Body of pancreas (tissue), 4 donors: Measurements from ENCODE around the gene CD48.

Source experiments
- POLR2A ChIP-seq, 3 donors: fragments of 450-650 bp; IDR thresholded peaks; one replicate each; pipeline ENCODE4 v1.6.1; 2016; ENCODE audit warnings: antibody characterized with exemption in 3 of 3, mild to moderate bottlenecking in 2 of 3
- TF ChIP-seq, protein P1 (sequence below), 7 experiments: fragments of 450-650 bp in 4 of 7; fragments of 200-600 bp in 3 of 7; sonication (generic) in 3 of 7; IDR thresholded peaks; one replicate each; pipeline ENCODE4 v1.5.1; 2016 to 2019; ENCODE audit warnings: antibody characterized with exemption in 7 of 7

DNA sequence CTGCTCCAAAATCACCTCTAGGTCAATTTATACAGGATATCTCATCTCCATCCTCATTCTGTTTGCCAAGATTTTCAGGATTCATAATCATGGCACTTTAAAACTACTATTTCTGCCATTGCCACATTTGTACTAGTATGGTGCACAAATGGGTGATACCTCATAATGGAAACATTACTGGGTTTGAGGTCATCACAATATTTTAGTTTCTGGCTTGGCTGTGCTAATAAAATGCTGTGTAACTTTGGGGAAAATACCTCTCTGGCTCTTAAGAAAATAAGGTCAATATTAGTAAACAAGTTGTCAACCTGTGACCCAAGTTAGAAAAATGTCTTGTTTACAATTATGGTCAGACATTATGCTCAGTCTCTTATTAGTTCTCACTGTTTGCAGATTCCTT is 22.7 kb upstream of the CD48 start:
- TF ChIP-seq, protein P1, sequence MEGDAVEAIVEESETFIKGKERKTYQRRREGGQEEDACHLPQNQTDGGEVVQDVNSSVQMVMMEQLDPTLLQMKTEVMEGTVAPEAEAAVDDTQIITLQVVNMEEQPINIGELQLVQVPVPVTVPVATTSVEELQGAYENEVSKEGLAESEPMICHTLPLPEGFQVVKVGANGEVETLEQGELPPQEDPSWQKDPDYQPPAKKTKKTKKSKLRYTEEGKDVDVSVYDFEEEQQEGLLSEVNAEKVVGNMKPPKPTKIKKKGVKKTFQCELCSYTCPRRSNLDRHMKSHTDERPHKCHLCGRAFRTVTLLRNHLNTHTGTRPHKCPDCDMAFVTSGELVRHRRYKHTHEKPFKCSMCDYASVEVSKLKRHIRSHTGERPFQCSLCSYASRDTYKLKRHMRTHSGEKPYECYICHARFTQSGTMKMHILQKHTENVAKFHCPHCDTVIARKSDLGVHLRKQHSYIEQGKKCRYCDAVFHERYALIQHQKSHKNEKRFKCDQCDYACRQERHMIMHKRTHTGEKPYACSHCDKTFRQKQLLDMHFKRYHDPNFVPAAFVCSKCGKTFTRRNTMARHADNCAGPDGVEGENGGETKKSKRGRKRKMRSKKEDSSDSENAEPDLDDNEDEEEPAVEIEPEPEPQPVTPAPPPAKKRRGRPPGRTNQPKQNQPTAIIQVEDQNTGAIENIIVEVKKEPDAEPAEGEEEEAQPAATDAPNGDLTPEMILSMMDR (IDR thresholded peaks at IDR 0.05), result no peak
- no peak for TF ChIP-seq POLR2A (IDR thresholded peaks at IDR 0.05)
